Measurements from ENCODE around the gene CARNS1. TPM values are rescaled to one million over a fixed set of nuclear protein-coding genes. Genes with fewer than 3 reads are reported as not detected.

Gene CARNS1
- total RNA-seq, 1 donor from 2014 or later, result 0.07 TPM

GRCh38 chr11:67440229-67441097, 25.0 kb downstream of the CARNS1 start:
- DNase-seq (ENCODE audit: low read depth, low spot score), result no peak

GRCh38 chr11:67441098-67441563, 25.7 kb downstream of the CARNS1 start:
- no peak for DNase-seq (ENCODE audit: low read depth, low spot score)

- no peak for DNase-seq (ENCODE audit: low read depth, low spot score)
Measured at GRCh38 chr11:67441731-67442351, 26.4 kb downstream of the CARNS1 start.

GRCh38 chr11:67442504-67443404, 27.3 kb downstream of the CARNS1 start:
- DNase-seq (ENCODE audit: low read depth, low spot score), result no peak

GRCh38 chr11:67445515-67445914, 30.0 kb downstream of the CARNS1 start:
- no peak for DNase-seq (ENCODE audit: low read depth, low spot score)

- no peak for DNase-seq (ENCODE audit: low read depth, low spot score)
Measured at GRCh38 chr11:67448220-67448609, 32.7 kb downstream of the CARNS1 start.

- no peak for DNase-seq (ENCODE audit: low read depth, low spot score)
Measured at GRCh38 chr11:67449116-67449844, 33.8 kb downstream of the CARNS1 start.

- no peak for DNase-seq (ENCODE audit: low read depth, low spot score)
Measured at GRCh38 chr11:67450796-67451657, 35.5 kb downstream of the CARNS1 start.

- no peak for DNase-seq (ENCODE audit: low read depth, low spot score)
Measured at GRCh38 chr11:67451658-67451976, 36.1 kb downstream of the CARNS1 start.

- DNase-seq (ENCODE audit: low read depth, low spot score), result no peak
Measured at GRCh38 chr11:67452141-67452952, 36.9 kb downstream of the CARNS1 start, which contains the start of gene GPR152. GPR152 (minus strand) TSS chr11:67452729; CDS start chr11:67452724, 5 bp downstream.

- DNase-seq (ENCODE audit: low read depth, low spot score), result no peak
Measured at GRCh38 chr11:67453816-67454732, 38.6 kb downstream of the CARNS1 start.

GRCh38 chr11:67455054-67455453, 39.6 kb downstream of the CARNS1 start, which contains the start of gene CABP4:
CABP4 (plus strand) TSS chr11:67455354; CDS start chr11:67455424, 70 bp downstream.
- DNase-seq (ENCODE audit: low read depth, low spot score), result no peak

- DNase-seq (ENCODE audit: low read depth, low spot score), result no peak
Measured at GRCh38 chr11:67456068-67456705, 40.7 kb downstream of the CARNS1 start.

GRCh38 chr11:67457453-67457852, 42.0 kb downstream of the CARNS1 start:
- DNase-seq (ENCODE audit: low read depth, low spot score), result no peak

GRCh38 chr11:67458266-67458665, 42.8 kb downstream of the CARNS1 start:
- no peak for DNase-seq (ENCODE audit: low read depth, low spot score)

- no peak for DNase-seq (ENCODE audit: low read depth, low spot score)
Measured at GRCh38 chr11:67463186-67463585, 47.7 kb downstream of the CARNS1 start.

GRCh38 chr11:67463680-67464410, 48.4 kb downstream of the CARNS1 start:
- DNase-seq (ENCODE audit: low read depth, low spot score), result no peak

Measured in pulmonary artery endothelial cell (primary cell).